ENCODE data around the gene KMT5B. TPM values are rescaled to one million over a fixed set of nuclear protein-coding genes. Genes with fewer than 3 reads are reported as not detected.

KMT5B gene
- total RNA-seq, 1 donor from 2014 or later = 59.4 TPM

DNA sequence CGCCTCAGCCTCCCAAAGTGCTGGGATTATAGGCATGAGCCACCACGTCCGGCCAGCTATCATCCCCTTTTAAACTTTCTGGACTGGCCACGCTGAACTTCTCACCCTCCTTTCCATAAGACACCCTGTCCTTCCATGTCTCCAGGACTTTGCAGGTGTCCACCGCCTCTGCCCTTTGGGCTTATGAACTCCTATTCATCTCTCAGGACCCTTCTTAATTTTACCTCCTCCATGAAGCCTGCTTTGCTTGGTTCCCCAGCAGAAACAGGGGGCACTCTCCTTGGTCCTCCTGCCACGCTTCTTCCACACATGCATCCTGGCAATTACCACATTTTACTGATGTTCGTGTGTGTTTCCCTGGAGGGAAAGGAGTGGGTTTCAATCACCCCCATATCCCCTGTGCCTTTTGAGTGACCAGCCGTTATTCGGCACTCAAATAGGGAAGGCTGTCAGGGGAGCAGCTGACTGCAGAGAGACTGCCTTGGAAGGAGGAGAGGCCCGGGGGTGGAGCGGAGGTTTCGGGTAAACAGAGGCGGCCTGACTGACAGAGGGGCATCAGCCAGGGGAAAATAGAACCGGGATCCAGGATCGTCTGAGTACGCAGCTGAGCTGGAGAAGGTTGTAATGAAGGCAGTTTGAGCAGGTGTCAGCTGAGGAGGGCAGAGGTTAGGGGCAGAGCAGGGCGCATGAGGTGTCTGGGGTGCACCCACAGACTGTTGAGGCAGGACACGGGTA lies 64.9 kb downstream of the KMT5B start:
- H3K9me3 Mint-ChIP-seq (ENCODE audit: unreplicated experiment) = no peaks in the 10 kb centered on the region
- H3K36me3 Mint-ChIP-seq (ENCODE audit: unreplicated experiment) = no peaks in the 10 kb centered on the region
- DNase-seq (ENCODE audit: extremely low spot score, unreplicated experiment) = no peak
- TF ChIP-seq, protein P1, sequence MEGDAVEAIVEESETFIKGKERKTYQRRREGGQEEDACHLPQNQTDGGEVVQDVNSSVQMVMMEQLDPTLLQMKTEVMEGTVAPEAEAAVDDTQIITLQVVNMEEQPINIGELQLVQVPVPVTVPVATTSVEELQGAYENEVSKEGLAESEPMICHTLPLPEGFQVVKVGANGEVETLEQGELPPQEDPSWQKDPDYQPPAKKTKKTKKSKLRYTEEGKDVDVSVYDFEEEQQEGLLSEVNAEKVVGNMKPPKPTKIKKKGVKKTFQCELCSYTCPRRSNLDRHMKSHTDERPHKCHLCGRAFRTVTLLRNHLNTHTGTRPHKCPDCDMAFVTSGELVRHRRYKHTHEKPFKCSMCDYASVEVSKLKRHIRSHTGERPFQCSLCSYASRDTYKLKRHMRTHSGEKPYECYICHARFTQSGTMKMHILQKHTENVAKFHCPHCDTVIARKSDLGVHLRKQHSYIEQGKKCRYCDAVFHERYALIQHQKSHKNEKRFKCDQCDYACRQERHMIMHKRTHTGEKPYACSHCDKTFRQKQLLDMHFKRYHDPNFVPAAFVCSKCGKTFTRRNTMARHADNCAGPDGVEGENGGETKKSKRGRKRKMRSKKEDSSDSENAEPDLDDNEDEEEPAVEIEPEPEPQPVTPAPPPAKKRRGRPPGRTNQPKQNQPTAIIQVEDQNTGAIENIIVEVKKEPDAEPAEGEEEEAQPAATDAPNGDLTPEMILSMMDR (IDR thresholded peaks at IDR 0.05) = no peak
- no peak overlapping the region for H3K27ac Mint-ChIP-seq (ENCODE audit: unreplicated experiment)
- H3K4me1 Mint-ChIP-seq (ENCODE audit: unreplicated experiment) = peaks cover 13% of the 10 kb centered on the region
- H3K4me3 Mint-ChIP-seq (ENCODE audit: unreplicated experiment) = no peak overlapping the region
- H3K27me3 Mint-ChIP-seq (ENCODE audit: unreplicated experiment) = no peaks in the 10 kb centered on the region

GRCh38 chr11:68146704-68147474 lies 66.2 kb downstream of the KMT5B start:
- Mint-ChIP-seq H3K9me3 (ENCODE audit: unreplicated experiment) (no peaks in the 10 kb centered on the region), H3K4me1 (ENCODE audit: unreplicated experiment) (peaks cover 13% of the 10 kb centered on the region), H3K27ac (ENCODE audit: unreplicated experiment) (no peak overlapping the region), H3K4me3 (ENCODE audit: unreplicated experiment) (no peak overlapping the region), H3K27me3 (ENCODE audit: unreplicated experiment) (no peaks in the 10 kb centered on the region), H3K36me3 (ENCODE audit: unreplicated experiment) (no peaks in the 10 kb centered on the region)
- DNase-seq (ENCODE audit: extremely low spot score, unreplicated experiment) = no peak
- TF ChIP-seq, protein P1 (IDR thresholded peaks at IDR 0.05) = no peak

DNA sequence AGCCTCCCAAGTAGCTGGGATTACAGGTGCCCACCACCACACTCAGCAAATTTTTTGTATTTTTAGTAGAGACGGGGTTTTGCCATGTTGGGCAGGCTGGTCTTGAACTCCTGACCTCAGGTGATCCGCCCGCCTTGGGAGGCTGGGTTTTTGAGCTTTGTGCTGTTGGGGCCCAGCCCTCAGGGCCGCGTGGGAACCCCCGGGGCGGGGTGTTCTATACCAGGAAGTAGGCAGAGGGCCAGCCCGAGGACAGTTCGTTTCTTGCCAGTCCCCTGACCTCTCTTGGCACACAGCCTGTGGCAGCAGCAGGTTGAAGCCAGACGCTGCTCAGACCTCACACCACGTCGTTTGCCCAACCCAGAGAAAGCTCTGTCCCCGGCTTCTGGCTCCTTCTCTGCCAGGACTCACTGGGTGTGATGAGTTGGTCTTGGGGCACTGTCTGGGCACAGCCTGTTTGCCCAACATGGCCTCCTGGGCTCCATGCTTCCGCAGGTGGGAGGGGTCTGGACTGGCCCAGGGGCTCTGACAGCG lies 67.0 kb downstream of the KMT5B start:
- H3K4me1 Mint-ChIP-seq (ENCODE audit: unreplicated experiment) = peaks cover 13% of the 10 kb centered on the region
- no peak for DNase-seq (ENCODE audit: extremely low spot score, unreplicated experiment)
- H3K36me3 Mint-ChIP-seq (ENCODE audit: unreplicated experiment) = no peaks in the 10 kb centered on the region
- TF ChIP-seq, protein P1 (IDR thresholded peaks at IDR 0.05) = no peak
- H3K4me3 Mint-ChIP-seq (ENCODE audit: unreplicated experiment) = no peak overlapping the region
- H3K27me3 Mint-ChIP-seq (ENCODE audit: unreplicated experiment) = no peaks in the 10 kb centered on the region
- H3K9me3 Mint-ChIP-seq (ENCODE audit: unreplicated experiment) = no peaks in the 10 kb centered on the region
- H3K27ac Mint-ChIP-seq (ENCODE audit: unreplicated experiment) = no peak overlapping the region

- no peaks in the 10 kb centered on the region for H3K9me3 Mint-ChIP-seq (ENCODE audit: unreplicated experiment)
- peaks cover 13% of the 10 kb centered on the region for H3K4me1 Mint-ChIP-seq (ENCODE audit: unreplicated experiment)
- H3K36me3 Mint-ChIP-seq (ENCODE audit: unreplicated experiment) = no peaks in the 10 kb centered on the region
- DNase-seq (ENCODE audit: extremely low spot score, unreplicated experiment) = no peak
- no peak overlapping the region for H3K4me3 Mint-ChIP-seq (ENCODE audit: unreplicated experiment)
- no peak overlapping the region for H3K27ac Mint-ChIP-seq (ENCODE audit: unreplicated experiment)
- TF ChIP-seq, protein P1 (IDR thresholded peaks at IDR 0.05) = no peak
- no peaks in the 10 kb centered on the region for H3K27me3 Mint-ChIP-seq (ENCODE audit: unreplicated experiment)
Observed at GRCh38 chr11:68145120-68145866, 67.8 kb downstream of the KMT5B start.

All from osteocyte (in vitro differentiated cells).